NCI-H226 (cell line): ENCODE results near the gene CYP51A1.
"Not testable (repeated sequence)": the region's sequence is repeated elsewhere in the genome, so short reads cannot be mapped to it uniquely, and the experiment has no call there.

Source experiments
- DNase-seq: peaks from one replicate; pipeline ENCODE4 v3.0.0-alpha.2; 2015

CYP51A1 gene

DNA sequence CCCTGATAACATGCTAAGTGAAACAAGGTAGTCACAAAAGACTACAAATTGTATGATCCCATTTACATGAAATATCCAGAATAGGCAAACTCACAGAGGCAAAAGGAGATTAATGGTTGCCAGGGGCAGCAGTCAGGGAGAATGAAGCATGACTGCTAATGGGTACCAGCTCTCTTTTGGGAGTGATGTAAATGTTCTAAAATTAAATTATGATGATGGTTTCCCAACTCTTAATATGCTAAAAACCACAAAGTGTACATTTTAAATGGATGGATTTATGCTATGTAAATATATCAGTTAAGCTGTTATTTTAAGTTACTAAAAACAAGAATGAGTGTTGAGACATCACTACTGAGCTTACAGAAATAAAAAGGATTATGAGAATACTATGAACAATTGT is 12.6 kb downstream of the CYP51A1 start:
- no peak for DNase-seq

DNA sequence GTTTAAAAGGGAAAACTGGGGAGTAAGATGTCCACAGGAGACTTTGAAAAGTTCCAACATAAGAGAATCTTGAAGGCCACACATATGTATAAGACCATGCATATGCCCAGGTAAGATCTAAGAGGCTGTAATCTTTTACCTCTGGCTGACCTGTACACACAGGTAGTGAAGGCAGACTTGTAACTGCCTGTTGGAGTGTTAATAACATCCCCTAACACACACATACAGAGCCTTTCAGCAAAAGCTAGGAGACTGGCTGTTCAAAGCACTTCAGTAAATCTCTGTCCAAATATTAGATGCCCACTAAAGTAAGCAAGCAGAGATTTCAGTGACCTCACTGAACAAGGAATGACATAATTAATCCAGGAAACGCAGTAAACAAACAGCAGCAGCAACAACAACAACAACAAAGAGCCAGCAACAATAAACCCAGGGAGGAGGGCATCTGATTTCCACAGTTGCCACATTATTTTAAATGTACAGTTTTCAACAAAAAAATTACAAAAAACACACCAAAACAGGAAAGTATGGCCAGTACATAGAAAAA is 15.0 kb downstream of the CYP51A1 start:
- DNase-seq = no peak

GRCh38 chr7:92116949-92117348 is 17.3 kb downstream of the CYP51A1 start:
- no peak for DNase-seq

GRCh38 chr7:92115821-92116220 is 18.5 kb downstream of the CYP51A1 start:
- DNase-seq = no peak

DNA sequence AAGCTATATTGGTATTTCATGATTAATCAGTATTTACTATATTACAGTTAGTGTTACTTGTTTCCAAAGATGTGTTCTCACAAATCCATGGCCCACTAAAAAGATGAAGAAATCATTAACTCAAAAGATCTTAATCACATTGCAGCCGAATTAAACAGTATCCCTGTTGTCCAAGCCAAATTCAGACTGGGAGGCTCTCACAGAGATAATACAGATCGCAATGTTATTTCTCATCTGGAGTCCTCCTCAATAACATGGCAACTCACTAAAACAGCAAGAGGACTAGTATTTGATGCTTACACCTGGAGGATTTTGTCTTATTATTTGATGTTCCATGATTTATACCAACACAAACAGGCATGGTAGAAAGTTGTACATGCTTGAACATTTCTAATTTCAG is 23.4 kb downstream of the CYP51A1 start:
- no peak for DNase-seq

DNA sequence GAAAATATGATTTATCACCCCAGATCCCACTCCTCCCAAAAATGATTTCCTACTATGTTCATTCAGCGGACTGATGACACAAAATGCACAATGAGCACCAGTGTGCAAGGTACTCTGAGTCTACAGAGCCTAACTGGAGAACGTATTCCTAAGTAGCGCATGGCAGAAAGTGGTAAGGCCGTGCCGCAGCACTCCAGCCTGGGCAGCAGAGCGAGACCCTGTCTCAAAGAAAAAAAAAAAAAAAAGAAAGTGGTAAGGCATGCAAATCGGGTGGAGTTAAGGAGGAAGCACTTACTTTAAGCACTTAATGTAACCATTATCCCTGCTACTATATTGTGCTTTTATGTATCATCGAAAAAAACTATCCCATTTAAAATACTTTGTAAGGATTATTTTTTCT is 25.5 kb downstream of the CYP51A1 start:
- DNase-seq = no peak

DNA sequence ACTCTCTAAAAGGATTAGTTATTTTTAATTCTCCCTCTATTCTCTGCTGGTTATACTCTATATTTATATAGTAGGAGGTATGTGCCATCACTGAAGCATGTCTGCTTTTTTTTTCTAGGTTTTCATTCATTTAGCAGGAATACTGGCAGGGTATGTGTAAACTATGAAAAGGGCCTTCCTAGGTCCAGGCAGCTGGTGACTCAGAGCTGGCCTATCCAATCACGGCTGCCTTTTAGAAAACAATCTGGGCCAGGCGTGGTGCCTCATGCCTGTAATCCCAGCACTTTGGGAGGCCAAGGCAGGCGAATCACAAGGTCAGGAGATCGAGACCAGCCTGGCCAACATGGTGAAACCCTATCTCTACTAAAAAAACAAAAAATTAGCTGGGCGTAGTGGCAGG is 31.4 kb downstream of the CYP51A1 start:
- peak; percentile 37 for DNase-seq

DNA sequence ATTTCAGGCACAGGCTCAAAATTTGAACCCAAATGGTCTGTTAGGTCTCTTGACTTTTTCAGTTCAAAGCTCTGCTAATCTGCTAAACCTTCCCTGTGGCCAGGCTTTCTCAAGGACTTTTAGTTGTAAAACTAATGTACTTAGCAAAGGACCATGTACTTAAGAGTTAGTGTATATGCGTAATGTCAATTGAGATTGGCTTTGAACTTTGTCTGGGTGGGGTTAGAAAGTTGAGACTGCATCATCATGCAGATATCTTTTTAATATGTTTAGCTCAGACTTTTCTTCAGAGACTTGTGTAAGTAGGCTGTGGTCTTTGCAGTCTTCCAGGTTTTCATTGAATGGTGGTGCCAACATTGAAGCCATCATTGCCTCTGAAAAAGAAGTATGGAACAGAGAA is 33.7 kb downstream of the CYP51A1 start:
- no peak for DNase-seq

- no peak for DNase-seq
Measured at GRCh38 chr7:92095380-92095779, 38.9 kb downstream of the CYP51A1 start.

DNA sequence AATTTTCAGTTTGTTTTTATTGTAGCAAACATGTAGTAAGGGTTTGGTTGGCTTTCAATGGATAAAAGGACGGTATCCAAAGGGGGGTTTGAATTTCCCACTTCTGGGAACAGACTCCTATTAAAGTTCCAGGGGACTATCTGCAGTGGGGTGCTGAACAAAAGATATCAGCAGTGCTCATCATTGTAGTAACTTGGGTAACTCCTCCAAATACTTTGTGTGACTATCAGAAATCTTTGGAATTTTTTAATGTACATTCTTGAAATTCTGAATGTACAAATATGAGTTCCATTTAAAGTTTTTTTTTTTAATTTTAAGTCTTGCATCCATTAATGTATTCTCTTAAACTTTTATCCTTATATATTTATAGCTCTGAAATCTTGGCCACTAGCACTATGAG is 42.1 kb downstream of the CYP51A1 start:
- no peak for DNase-seq

- DNase-seq = no peak
Measured at GRCh38 chr7:92088266-92088665, 46.0 kb downstream of the CYP51A1 start.

GRCh38 chr7:92083922-92084321 is 50.4 kb downstream of the CYP51A1 start:
- DNase-seq = not testable (repeated sequence)

DNA sequence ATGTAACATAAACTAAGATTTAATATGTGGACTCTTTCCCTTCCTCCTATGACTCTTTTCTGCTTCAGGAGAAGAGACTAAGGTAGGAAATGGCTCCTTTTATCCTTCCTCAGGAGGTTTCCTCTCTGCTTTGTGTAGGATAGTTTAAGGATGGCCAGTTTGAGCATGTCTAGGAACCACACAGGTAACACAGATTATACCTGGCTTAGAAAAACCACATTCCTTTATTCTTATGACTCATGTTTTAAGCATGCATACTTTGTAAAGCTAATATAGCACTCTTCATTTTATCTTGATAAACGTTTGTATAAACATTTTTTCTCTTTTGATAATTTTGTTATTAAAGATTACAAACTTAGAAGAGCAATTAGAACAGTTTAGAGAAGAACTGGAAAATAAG is 57.8 kb downstream of the CYP51A1 start:
- DNase-seq = no peak

GRCh38 chr7:92075455-92076158 is 58.7 kb downstream of the CYP51A1 start:
- DNase-seq = no peak

DNA sequence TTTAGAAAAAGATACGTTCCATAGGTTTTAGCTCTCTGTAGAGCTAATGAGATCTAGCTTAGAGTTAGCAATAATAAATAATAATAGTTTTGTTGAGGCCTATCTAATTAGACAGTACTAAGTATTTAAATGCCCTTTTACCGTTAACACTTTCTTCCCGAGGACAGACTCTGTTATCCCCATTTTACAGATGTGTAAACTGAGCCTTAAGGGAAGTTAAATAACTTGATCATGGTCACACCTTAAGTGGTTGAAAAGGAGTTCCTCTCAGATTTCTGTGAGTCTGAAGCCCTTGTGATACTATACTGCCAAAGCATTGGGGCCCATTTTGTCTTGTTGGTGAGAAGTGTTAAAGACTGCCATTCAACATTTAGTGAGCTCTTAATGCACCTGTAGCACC is 61.6 kb downstream of the CYP51A1 start:
- no peak for DNase-seq

DNA sequence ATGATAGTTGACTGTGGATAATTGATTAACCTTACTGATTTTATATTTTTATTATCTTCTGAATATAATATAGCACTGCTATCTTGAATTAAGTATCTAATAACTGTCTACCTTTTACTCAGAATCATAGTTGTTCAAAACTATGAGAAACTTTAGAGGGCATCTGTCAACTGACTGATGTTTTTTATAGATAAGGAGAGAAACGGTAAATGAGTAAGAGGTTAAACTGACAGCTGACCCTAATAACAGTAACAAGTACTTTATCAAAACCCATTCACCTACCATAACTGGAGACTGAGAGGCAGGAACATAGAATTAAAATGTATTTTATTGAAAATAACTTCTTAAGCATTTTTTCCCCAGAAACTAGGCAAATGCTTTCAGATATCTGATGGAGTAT is 62.2 kb downstream of the CYP51A1 start:
- DNase-seq = no peak

DNA sequence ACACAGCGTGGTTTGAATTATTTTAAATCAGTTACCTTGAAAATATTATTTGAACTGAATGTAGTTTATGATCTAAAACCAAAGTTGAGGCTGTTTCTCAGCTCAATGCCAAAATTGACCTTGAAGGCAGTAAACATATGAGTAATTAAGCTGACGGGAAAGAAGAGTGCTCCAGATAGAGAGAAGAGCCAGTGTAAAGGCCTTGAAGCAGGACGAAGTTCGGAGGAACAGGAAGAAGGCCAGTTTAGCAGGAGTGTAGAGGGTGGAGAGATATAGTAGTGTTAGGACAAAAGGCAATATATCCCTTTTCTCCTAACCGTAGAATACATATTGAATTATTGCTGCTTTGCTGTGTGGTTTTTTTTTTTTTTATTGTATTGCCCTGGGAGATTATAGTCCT is 63.2 kb downstream of the CYP51A1 start:
- DNase-seq = no peak

GRCh38 chr7:92064438-92065029 is 69.7 kb downstream of the CYP51A1 start:
- DNase-seq = no peak
